ENCODE measurements around the gene CCDC92.

- TF ChIP-seq CTCF (IDR thresholded peaks at IDR 0.05; ENCODE audit: low read depth, low read length, poor library complexity, severe bottlenecking) (no peak), EZH2phosphoT487 (IDR thresholded peaks at IDR 0.05; ENCODE audit: borderline replicate concordance, low read length) (no peak)
These were observed 79.8 kb downstream of the CCDC92 start for GRCh38 chr12:123892853-123893252.
